HEK293 (cell line): ENCODE measurements around the gene ALG12.

ENCODE experiments used
- CTCF ChIA-PET: fragments of 350-600 bp; formaldehyde crosslinking; extraction: SDS; loops from one replicate; lab custom pipeline; 2021; ENCODE audit warnings: antibody characterized with exemption; lab: Yijun Ruan, JAX
- POLR2A ChIA-PET: fragments of 300-600 bp; formaldehyde crosslinking; extraction: SDS; loops from one replicate; lab custom pipeline; 2020; ENCODE audit warnings: antibody characterized with exemption, inconsistent platforms; lab: Yijun Ruan, JAX
- H3K27ac ChIP-seq: fragments of 200-500 bp; sonication (Bioruptor generic); 2 replicates; pipeline ENCODE4 v1.5.1; 2014; ENCODE audit warnings: low read depth, low read length, control low read depth, inconsistent platforms; ENCODE audit errors: extremely low read depth
- H3K36me3 ChIP-seq, 2 experiments: fragments of 200-500 bp in 1 of 2; sonication (Bioruptor generic) in 1 of 2; 1 replicate in 1 of 2; 2 replicates in 1 of 2; pipeline ENCODE4 v1.5.1; 2014 to 2017; ENCODE audit warnings: inconsistent platforms in 2 of 2, low read length in 2 of 2; ENCODE audit not compliant: control insufficient read depth in 2 of 2, insufficient read depth in 1 of 2
- H3K4me1 ChIP-seq: fragments of 200-500 bp; sonication (Bioruptor generic); 2 replicates; pipeline ENCODE4 v1.5.1; 2014; ENCODE audit warnings: mild to moderate bottlenecking, low read length, inconsistent platforms; ENCODE audit not compliant: control insufficient read depth, insufficient read depth
- H3K4me3 ChIP-seq: 2 replicates; pipeline ENCODE4 v1.5.1; 2011; ENCODE audit warnings: low read depth, mild to moderate bottlenecking, control low read depth, low read length, moderate library complexity
- H3K9me3 ChIP-seq: fragments of 200-500 bp; sonication (Bioruptor generic); 2 replicates; pipeline ENCODE4 v1.5.1; 2014; ENCODE audit warnings: low read depth, low read length, inconsistent platforms; ENCODE audit not compliant: control insufficient read depth, insufficient read depth
- KLF16 ChIP-seq: fragments of 450-650 bp; formaldehyde crosslinking; IDR thresholded peaks from 2 replicates; pipeline ENCODE4 v1.5.1; 2017; ENCODE audit warnings: missing biosample characterization, missing genetic modification characterization
- KLF7 ChIP-seq: fragments of 450-650 bp; formaldehyde crosslinking; IDR thresholded peaks from 2 replicates; pipeline ENCODE4 v1.5.1; 2016; ENCODE audit warnings: missing biosample characterization, missing genetic modification characterization, borderline replicate concordance
- KLF8 ChIP-seq: fragments of 450-650 bp; formaldehyde crosslinking; IDR thresholded peaks from 2 replicates; pipeline ENCODE4 v1.5.1; 2016; ENCODE audit warnings: missing biosample characterization, missing genetic modification characterization
- SP7 ChIP-seq: fragments of 450-650 bp; formaldehyde crosslinking; IDR thresholded peaks from 2 replicates; pipeline ENCODE4 v1.5.1; 2016; ENCODE audit warnings: missing biosample characterization, missing genetic modification characterization
- YY1 ChIP-seq: fragments of 450-650 bp; formaldehyde crosslinking; IDR thresholded peaks from 2 replicates; pipeline ENCODE4 v1.5.1; 2018; ENCODE audit warnings: missing biosample characterization, missing genetic modification characterization
- ZBTB48 ChIP-seq: fragments of 450-650 bp; formaldehyde crosslinking; IDR thresholded peaks from 2 replicates; pipeline ENCODE4 v1.5.1; 2016; ENCODE audit warnings: missing biosample characterization, missing genetic modification characterization
- ZFP3 ChIP-seq: fragments of 450-650 bp; formaldehyde crosslinking; IDR thresholded peaks from 2 replicates; pipeline ENCODE4 v1.5.1; 2016; ENCODE audit warnings: low read depth, missing biosample characterization, missing genetic modification characterization
- ZFP37 ChIP-seq: fragments of 450-650 bp; formaldehyde crosslinking; IDR thresholded peaks from 2 replicates; pipeline ENCODE4 v1.5.1; 2016; ENCODE audit warnings: missing biosample characterization, missing genetic modification characterization
- ZFP69B ChIP-seq: fragments of 450-650 bp; formaldehyde crosslinking; IDR thresholded peaks from 2 replicates; pipeline ENCODE4 v1.5.1; 2016; ENCODE audit warnings: missing biosample characterization, missing genetic modification characterization
- ZNF114 ChIP-seq: fragments of 450-650 bp; formaldehyde crosslinking; IDR thresholded peaks from 2 replicates; pipeline ENCODE4 v1.5.0; 2017; ENCODE audit warnings: missing biosample characterization, missing genetic modification characterization
- ZNF140 ChIP-seq: fragments of 450-650 bp; formaldehyde crosslinking; IDR thresholded peaks from 2 replicates; pipeline ENCODE4 v1.5.1; 2016; ENCODE audit warnings: missing biosample characterization, missing genetic modification characterization
- ZNF16 ChIP-seq: fragments of 450-650 bp; formaldehyde crosslinking; IDR thresholded peaks from 2 replicates; pipeline ENCODE4 v1.5.1; 2016; ENCODE audit warnings: low read depth, missing biosample characterization, missing genetic modification characterization
- ZNF221 ChIP-seq: fragments of 450-650 bp; formaldehyde crosslinking; IDR thresholded peaks from 2 replicates; pipeline ENCODE4 v1.5.1; 2017; ENCODE audit warnings: missing biosample characterization, missing genetic modification characterization, borderline replicate concordance
- ZNF248 ChIP-seq: fragments of 450-650 bp; formaldehyde crosslinking; IDR thresholded peaks from 2 replicates; pipeline ENCODE4 v1.5.1; 2017; ENCODE audit warnings: missing biosample characterization, missing genetic modification characterization
- ZNF302 ChIP-seq: fragments of 450-650 bp; formaldehyde crosslinking; IDR thresholded peaks from 2 replicates; pipeline ENCODE4 v1.5.1; 2016; ENCODE audit warnings: missing biosample characterization, missing genetic modification characterization, low read depth
- ZNF335 ChIP-seq: fragments of 450-650 bp; formaldehyde crosslinking; conservative IDR thresholded peaks from 2 replicates; pipeline ENCODE4 v1.5.1; 2016; ENCODE audit warnings: missing biosample characterization, missing genetic modification characterization
- ZNF341 ChIP-seq: fragments of 450-650 bp; formaldehyde crosslinking; IDR thresholded peaks from 2 replicates; pipeline ENCODE4; 2016; ENCODE audit warnings: low read depth, missing biosample characterization, missing genetic modification characterization
- ZNF501 ChIP-seq: fragments of 450-650 bp; formaldehyde crosslinking; IDR thresholded peaks from 2 replicates; pipeline ENCODE4 v1.5.1; 2016; ENCODE audit warnings: missing biosample characterization, missing genetic modification characterization
- ZNF510 ChIP-seq: fragments of 450-650 bp; formaldehyde crosslinking; IDR thresholded peaks from 2 replicates; pipeline ENCODE4 v1.5.1; 2018; ENCODE audit warnings: mild to moderate bottlenecking, missing genetic modification characterization, missing biosample characterization; ENCODE audit not compliant: insufficient replicate concordance
- ZNF514 ChIP-seq: fragments of 450-650 bp; formaldehyde crosslinking; IDR thresholded peaks from 2 replicates; pipeline ENCODE4 v1.5.1; 2016; ENCODE audit warnings: missing biosample characterization, missing genetic modification characterization
- ZNF529 ChIP-seq: fragments of 450-650 bp; formaldehyde crosslinking; IDR thresholded peaks from 2 replicates; pipeline ENCODE4 v1.5.1; 2017; ENCODE audit warnings: missing genetic modification characterization, missing biosample characterization; ENCODE audit not compliant: insufficient replicate concordance
- ZNF610 ChIP-seq: fragments of 450-650 bp; formaldehyde crosslinking; IDR thresholded peaks from 2 replicates; pipeline ENCODE4 v1.5.1; 2016; ENCODE audit warnings: missing biosample characterization, missing genetic modification characterization, borderline replicate concordance
- ZNF629 ChIP-seq: fragments of 450-650 bp; formaldehyde crosslinking; IDR thresholded peaks from 2 replicates; pipeline ENCODE4 v1.5.1; 2017; ENCODE audit warnings: missing biosample characterization, missing genetic modification characterization
- ZNF768 ChIP-seq: fragments of 450-650 bp; formaldehyde crosslinking; IDR thresholded peaks from 2 replicates; pipeline ENCODE4 v1.5.1; 2018; ENCODE audit warnings: missing biosample characterization, mild to moderate bottlenecking, missing genetic modification characterization
- ZNF837 ChIP-seq: fragments of 450-650 bp; formaldehyde crosslinking; IDR thresholded peaks from 2 replicates; pipeline ENCODE4 v1.5.1; 2016; ENCODE audit warnings: missing biosample characterization, missing genetic modification characterization
- TF ChIP-seq, protein P1 (sequence below): fragments of 450-650 bp; formaldehyde crosslinking; IDR thresholded peaks from 2 replicates; pipeline ENCODE4 v1.5.1; 2017; ENCODE audit warnings: missing biosample characterization, missing genetic modification characterization
- TF ChIP-seq, protein P2 (sequence below): fragments of 450-650 bp; formaldehyde crosslinking; optimal IDR thresholded peaks from 2 replicates; pipeline ENCODE3; 2016; ENCODE audit warnings: missing biosample characterization, mild to moderate bottlenecking, missing genetic modification characterization
- TF ChIP-seq, protein P3 (sequence below): fragments of 450-650 bp; formaldehyde crosslinking; IDR thresholded peaks from 2 replicates; pipeline ENCODE4 v1.5.0; 2017; ENCODE audit warnings: missing biosample characterization, missing genetic modification characterization, borderline replicate concordance
- TF ChIP-seq, protein P4 (sequence below): fragments of 450-650 bp; formaldehyde crosslinking; IDR thresholded peaks from 2 replicates; pipeline ENCODE4 v1.5.1; 2016; ENCODE audit warnings: missing biosample characterization, missing genetic modification characterization

ALG12 gene

DNA sequence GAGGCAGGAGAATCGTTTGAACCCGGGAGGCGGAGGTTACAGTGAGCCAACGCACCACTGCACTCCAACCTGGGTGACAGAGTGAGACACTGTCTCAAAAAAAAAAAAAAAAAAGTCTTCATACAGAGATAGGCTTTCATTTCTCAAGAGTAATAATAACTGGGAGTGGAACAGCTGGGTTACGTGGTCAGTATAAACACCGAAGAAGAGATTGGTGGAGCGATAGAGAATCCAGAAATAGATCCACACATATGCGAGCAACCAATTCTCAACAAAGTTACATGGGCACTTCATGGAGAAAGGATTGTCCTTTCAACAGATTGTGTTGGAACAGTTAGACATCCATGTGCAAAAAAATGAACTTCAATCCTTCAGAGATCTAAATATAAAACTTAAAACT, 40.0 kb downstream of the ALG12 start (continued):
- TF ChIP-seq, protein P1, sequence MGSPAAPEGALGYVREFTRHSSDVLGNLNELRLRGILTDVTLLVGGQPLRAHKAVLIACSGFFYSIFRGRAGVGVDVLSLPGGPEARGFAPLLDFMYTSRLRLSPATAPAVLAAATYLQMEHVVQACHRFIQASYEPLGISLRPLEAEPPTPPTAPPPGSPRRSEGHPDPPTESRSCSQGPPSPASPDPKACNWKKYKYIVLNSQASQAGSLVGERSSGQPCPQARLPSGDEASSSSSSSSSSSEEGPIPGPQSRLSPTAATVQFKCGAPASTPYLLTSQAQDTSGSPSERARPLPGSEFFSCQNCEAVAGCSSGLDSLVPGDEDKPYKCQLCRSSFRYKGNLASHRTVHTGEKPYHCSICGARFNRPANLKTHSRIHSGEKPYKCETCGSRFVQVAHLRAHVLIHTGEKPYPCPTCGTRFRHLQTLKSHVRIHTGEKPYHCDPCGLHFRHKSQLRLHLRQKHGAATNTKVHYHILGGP (tag by site-specific recombination), result no peak
- TF ChIP-seq, protein P2, sequence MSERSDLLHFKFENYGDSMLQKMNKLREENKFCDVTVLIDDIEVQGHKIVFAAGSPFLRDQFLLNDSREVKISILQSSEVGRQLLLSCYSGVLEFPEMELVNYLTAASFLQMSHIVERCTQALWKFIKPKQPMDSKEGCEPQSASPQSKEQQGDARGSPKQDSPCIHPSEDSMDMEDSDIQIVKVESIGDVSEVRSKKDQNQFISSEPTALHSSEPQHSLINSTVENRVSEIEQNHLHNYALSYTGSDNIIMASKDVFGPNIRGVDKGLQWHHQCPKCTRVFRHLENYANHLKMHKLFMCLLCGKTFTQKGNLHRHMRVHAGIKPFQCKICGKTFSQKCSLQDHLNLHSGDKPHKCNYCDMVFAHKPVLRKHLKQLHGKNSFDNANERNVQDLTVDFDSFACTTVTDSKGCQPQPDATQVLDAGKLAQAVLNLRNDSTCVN (tag by site-specific recombination), result no peak
- no peak for TF ChIP-seq KLF7 (tag by site-specific recombination)

DNA sequence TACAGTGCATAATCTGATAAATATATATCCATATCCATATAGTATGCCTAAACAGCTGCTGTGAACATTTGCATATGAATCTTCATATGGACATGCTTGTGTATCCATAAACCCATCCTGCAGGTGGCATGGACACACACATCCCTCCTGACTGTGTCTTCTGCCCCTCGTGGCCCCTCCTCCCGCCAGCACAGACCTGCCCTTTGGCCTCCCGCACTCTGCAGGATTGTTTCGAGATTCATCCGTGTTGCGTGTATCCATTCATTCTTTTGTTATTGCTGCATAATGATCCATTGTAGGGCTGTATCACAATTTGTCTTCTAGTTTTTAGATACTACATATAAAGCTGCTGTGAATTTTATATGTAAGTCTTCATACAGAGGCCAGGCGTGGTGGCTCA, 40.6 kb downstream of the ALG12 start:
- ChIA-PET POLR2A (interaction anchor here (1.0 kb wide), 1 partner anchor 21 kb away, joined by 8 read pairs; no protein-coding TSS in a partner anchor), CTCF (no interaction called here)
- H3K4me3 ChIP-seq, result no peak overlapping the region
- no peak for TF ChIP-seq ZFP3 (tag by site-specific recombination)
- no peak for TF ChIP-seq KLF8 (tag by site-specific recombination)
- no peak for TF ChIP-seq ZNF302 (tag by site-specific recombination)
- TF ChIP-seq ZBTB48, result no peak
- TF ChIP-seq, protein P3, sequence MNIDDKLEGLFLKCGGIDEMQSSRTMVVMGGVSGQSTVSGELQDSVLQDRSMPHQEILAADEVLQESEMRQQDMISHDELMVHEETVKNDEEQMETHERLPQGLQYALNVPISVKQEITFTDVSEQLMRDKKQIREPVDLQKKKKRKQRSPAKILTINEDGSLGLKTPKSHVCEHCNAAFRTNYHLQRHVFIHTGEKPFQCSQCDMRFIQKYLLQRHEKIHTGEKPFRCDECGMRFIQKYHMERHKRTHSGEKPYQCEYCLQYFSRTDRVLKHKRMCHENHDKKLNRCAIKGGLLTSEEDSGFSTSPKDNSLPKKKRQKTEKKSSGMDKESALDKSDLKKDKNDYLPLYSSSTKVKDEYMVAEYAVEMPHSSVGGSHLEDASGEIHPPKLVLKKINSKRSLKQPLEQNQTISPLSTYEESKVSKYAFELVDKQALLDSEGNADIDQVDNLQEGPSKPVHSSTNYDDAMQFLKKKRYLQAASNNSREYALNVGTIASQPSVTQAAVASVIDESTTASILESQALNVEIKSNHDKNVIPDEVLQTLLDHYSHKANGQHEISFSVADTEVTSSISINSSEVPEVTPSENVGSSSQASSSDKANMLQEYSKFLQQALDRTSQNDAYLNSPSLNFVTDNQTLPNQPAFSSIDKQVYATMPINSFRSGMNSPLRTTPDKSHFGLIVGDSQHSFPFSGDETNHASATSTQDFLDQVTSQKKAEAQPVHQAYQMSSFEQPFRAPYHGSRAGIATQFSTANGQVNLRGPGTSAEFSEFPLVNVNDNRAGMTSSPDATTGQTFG (tag by site-specific recombination), result no peak
- no peak for TF ChIP-seq ZNF341 (tag by site-specific recombination)
- no peak for TF ChIP-seq ZNF510
- no peak for TF ChIP-seq ZNF114 (tag by site-specific recombination)
- TF ChIP-seq ZNF529 (tag by site-specific recombination), result no peak
- TF ChIP-seq KLF7 (tag by site-specific recombination), result no peak
- no peak for TF ChIP-seq ZNF768 (tag by site-specific recombination)
- TF ChIP-seq ZNF140, result no peak
- no peak for TF ChIP-seq KLF16 (tag by site-specific recombination)
- no peak for TF ChIP-seq ZFP37 (tag by site-specific recombination)
- no peak for TF ChIP-seq ZNF501 (tag by site-specific recombination)
- TF ChIP-seq ZNF837, result no peak
- TF ChIP-seq ZNF335 (tag by site-specific recombination), result no peak
- H3K4me1 ChIP-seq, result no peaks in the 10 kb centered on the region
- H3K9me3 ChIP-seq, result no peaks in the 10 kb centered on the region; the same call in none of the 2 replicates
- H3K36me3 ChIP-seq, result peaks cover 17 to 22% of the 10 kb centered on the region in 2 experiments
- no peak overlapping the region for H3K27ac ChIP-seq

DNA sequence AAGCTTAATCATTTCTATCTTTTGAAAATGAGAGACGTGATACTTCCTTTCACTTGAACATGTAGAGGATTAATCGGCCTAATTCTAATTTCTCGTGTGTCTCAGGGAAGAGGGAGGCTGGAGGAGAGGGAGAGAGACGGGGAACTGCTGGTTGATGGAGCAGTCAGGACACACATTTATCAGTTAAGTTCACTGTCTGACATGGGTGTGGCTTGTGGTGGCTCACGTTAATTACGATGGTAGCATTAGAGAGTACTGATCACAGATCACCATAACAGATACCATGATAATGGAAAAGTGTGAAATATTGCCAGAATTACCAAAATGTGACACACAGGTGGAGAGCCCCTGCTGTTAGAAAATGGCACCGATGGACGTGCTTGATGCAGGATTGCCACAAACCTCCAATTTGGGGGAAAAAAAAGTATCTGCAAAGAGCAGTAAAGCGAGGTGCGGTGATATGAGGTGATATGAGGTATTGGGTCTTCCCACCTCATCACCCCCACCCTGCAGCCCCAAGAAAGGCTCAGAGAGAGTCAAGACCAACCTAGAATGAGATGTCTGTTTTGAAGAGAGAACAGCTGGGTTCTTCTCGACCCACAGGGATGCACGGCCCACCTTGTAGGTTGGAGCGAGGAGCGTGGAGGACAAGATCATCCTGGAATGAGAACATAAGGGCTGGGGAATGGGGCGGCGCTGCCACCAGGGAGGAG, 44.9 kb downstream of the ALG12 start:
- Histone ChIP-seq H3K4me1 (no peaks in the 10 kb centered on the region), H3K27ac (no peak overlapping the region), H3K4me3 (no peak overlapping the region), H3K36me3 (peaks cover 17 to 24% of the 10 kb centered on the region in 2 experiments), H3K9me3 (no peaks in the 10 kb centered on the region; the same call in none of the 2 replicates)
- CTCF ChIA-PET, result interaction anchor here (0.7 kb wide), 1 partner anchor 21 kb away, joined by 6 read pairs; no protein-coding TSS in a partner anchor
- POLR2A ChIA-PET, result no interaction called here
- TF ChIP-seq ZNF221, result no peak
- TF ChIP-seq ZNF629 (tag by site-specific recombination), result no peak
- no peak for TF ChIP-seq ZNF248
- TF ChIP-seq ZNF610 (tag by site-specific recombination), result no peak
- TF ChIP-seq SP7, result no peak
- no peak for TF ChIP-seq ZNF16 (tag by site-specific recombination)
- TF ChIP-seq, protein P4, sequence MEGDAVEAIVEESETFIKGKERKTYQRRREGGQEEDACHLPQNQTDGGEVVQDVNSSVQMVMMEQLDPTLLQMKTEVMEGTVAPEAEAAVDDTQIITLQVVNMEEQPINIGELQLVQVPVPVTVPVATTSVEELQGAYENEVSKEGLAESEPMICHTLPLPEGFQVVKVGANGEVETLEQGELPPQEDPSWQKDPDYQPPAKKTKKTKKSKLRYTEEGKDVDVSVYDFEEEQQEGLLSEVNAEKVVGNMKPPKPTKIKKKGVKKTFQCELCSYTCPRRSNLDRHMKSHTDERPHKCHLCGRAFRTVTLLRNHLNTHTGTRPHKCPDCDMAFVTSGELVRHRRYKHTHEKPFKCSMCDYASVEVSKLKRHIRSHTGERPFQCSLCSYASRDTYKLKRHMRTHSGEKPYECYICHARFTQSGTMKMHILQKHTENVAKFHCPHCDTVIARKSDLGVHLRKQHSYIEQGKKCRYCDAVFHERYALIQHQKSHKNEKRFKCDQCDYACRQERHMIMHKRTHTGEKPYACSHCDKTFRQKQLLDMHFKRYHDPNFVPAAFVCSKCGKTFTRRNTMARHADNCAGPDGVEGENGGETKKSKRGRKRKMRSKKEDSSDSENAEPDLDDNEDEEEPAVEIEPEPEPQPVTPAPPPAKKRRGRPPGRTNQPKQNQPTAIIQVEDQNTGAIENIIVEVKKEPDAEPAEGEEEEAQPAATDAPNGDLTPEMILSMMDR (tag by site-specific recombination), result no peak
- no peak for TF ChIP-seq YY1
- no peak for TF ChIP-seq ZNF514 (tag by site-specific recombination)
- TF ChIP-seq ZFP69B (tag by site-specific recombination), result no peak
